ENCODE data around the gene SLAMF1.

The SLAMF1 gene

DNA sequence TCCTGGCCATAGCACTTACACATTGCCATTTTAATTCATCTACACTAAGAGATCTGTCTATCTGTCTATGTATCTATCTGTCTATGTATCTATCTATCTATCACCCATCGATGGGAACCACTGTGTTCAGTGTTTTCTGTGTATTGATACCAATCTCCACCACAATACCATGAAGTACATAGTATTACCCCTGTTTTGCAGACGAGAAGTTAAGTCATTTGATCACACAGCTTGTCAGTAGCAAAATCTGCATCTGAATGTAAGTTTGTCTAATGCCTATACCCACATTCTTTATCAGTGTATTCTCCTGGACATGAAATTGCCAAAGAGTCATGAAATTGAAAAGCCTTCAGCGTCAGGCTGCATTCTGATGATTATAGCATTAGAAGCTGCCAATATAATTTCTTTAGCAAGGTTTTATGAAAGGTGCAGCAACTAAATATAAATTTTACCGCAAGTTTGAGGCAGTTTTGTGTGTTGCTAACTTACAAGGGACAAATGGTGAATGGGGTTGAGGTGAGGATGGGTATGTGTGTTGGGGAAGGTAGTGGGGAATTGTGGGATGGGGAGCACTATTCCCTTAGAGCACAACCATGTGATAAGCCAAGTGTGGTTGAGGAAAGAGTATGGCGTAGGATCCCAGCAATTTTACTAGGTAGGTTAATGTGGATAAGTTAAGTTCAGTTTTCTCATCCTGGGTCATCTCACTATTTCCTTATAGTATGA is 24.2 kb downstream of the SLAMF1 start:
- H3K27me3 ChIP-seq (ENCODE audit: control insufficient read depth in 3 of 3, insufficient read depth in 3 of 3, low read depth in 1 of 3, low read length in 3 of 3): no peaks in the 10 kb centered on the region
- no peak overlapping the region for H3K14ac ChIP-seq (ENCODE audit: low read length)
- no peaks in the 10 kb centered on the region for H3K9me3 ChIP-seq (replicated peaks in 1 of 2; ENCODE audit: control insufficient read depth in 2 of 2, insufficient read depth in 1 of 2, low read depth in 1 of 2, low read length in 2 of 2)
- H2AK5ac ChIP-seq (ENCODE audit: low read depth, low read length): no peak overlapping the region
- no peak overlapping the region for H2BK5ac ChIP-seq (ENCODE audit: low read length)
- WGBS, 2 donors (ENCODE audit: extremely low coverage in 2 of 2, insufficient read length in 2 of 2, insufficient replicate concordance in 1 of 2): no CpG with 5 or more reads among the region's 5 CpGs
- H3K4me1 ChIP-seq (ENCODE audit: control insufficient read depth in 2 of 2, insufficient read depth in 1 of 2, low read depth in 1 of 2, low read length in 2 of 2): no peaks in the 10 kb centered on the region
- H4K91ac ChIP-seq (ENCODE audit: low read depth, low read length, poor library complexity): no peak overlapping the region
- H3K79me1 ChIP-seq (ENCODE audit: low read depth, low read length): no peaks in the 10 kb centered on the region
- no peak overlapping the region for H2BK15ac ChIP-seq (ENCODE audit: low read length)
- H3K9ac ChIP-seq (ENCODE audit: low read depth, low read length, poor library complexity): no peak overlapping the region
- no peak overlapping the region for H3K18ac ChIP-seq (ENCODE audit: low read length)
- DNase-seq (ENCODE audit: low spot score): no peak
- no peak overlapping the region for H4K8ac ChIP-seq (ENCODE audit: low read depth, low read length)
- H2AFZ ChIP-seq (ENCODE audit: low read length): no peak overlapping the region
- H3K4ac ChIP-seq (ENCODE audit: low read length): no peak overlapping the region
- H2BK120ac ChIP-seq (ENCODE audit: low read depth, low read length): no peak overlapping the region
- H3K36me3 ChIP-seq (replicated peaks in 1 of 2; ENCODE audit: control insufficient read depth in 2 of 2, insufficient read depth in 2 of 2, low read length in 2 of 2): no peaks in the 10 kb centered on the region
- no peak overlapping the region for H2BK12ac ChIP-seq (ENCODE audit: low read length)
- H3K27ac ChIP-seq (replicated peaks; ENCODE audit: low read length): no peak overlapping the region
- H3K4me3 ChIP-seq (ENCODE audit: low read length in 2 of 2): no peak overlapping the region
- H3K4me2 ChIP-seq (ENCODE audit: insufficient read depth, low read length, poor library complexity, severe bottlenecking): no peak overlapping the region
- H3K23ac ChIP-seq (ENCODE audit: low read depth, low read length, poor library complexity): no peak overlapping the region

- no CpG with 5 or more reads among the region's 8 CpGs for WGBS, 2 donors (ENCODE audit: extremely low coverage in 2 of 2, insufficient read length in 2 of 2, insufficient replicate concordance in 1 of 2)
- no peak overlapping the region for H4K91ac ChIP-seq (ENCODE audit: low read depth, low read length, poor library complexity)
- H2AK5ac ChIP-seq (ENCODE audit: low read depth, low read length): no peak overlapping the region
- no peak overlapping the region for H2BK15ac ChIP-seq (ENCODE audit: low read length)
- H3K14ac ChIP-seq (ENCODE audit: low read length): no peak overlapping the region
- H3K9ac ChIP-seq (ENCODE audit: low read depth, low read length, poor library complexity): no peak overlapping the region
- DNase-seq (ENCODE audit: low spot score): no peak
- H3K23ac ChIP-seq (ENCODE audit: low read depth, low read length, poor library complexity): no peak overlapping the region
- H3K4me3 ChIP-seq (ENCODE audit: low read length in 2 of 2): no peak overlapping the region
- H2AFZ ChIP-seq (ENCODE audit: low read length): no peak overlapping the region
- H3K18ac ChIP-seq (ENCODE audit: low read length): no peak overlapping the region
- no peak overlapping the region for H4K8ac ChIP-seq (ENCODE audit: low read depth, low read length)
- H3K4me2 ChIP-seq (ENCODE audit: insufficient read depth, low read length, poor library complexity, severe bottlenecking): no peak overlapping the region
- H2BK12ac ChIP-seq (ENCODE audit: low read length): no peak overlapping the region
- no peak overlapping the region for H3K27ac ChIP-seq (replicated peaks; ENCODE audit: low read length)
- no peak overlapping the region for H2BK5ac ChIP-seq (ENCODE audit: low read length)
- no peaks in the 10 kb centered on the region for H3K27me3 ChIP-seq (ENCODE audit: control insufficient read depth in 3 of 3, insufficient read depth in 3 of 3, low read depth in 1 of 3, low read length in 3 of 3)
- H3K4me1 ChIP-seq (ENCODE audit: control insufficient read depth in 2 of 2, insufficient read depth in 1 of 2, low read depth in 1 of 2, low read length in 2 of 2): no peaks in the 10 kb centered on the region
- H2BK120ac ChIP-seq (ENCODE audit: low read depth, low read length): no peak overlapping the region
- no peaks in the 10 kb centered on the region for H3K36me3 ChIP-seq (replicated peaks in 1 of 2; ENCODE audit: control insufficient read depth in 2 of 2, insufficient read depth in 2 of 2, low read length in 2 of 2)
- no peak overlapping the region for H3K4ac ChIP-seq (ENCODE audit: low read length)
- H3K79me1 ChIP-seq (ENCODE audit: low read depth, low read length): no peaks in the 10 kb centered on the region
- H3K9me3 ChIP-seq (replicated peaks in 1 of 2; ENCODE audit: control insufficient read depth in 2 of 2, insufficient read depth in 1 of 2, low read depth in 1 of 2, low read length in 2 of 2): no peaks in the 10 kb centered on the region
Observed at GRCh38 chr1:160621633-160622413, 25.0 kb downstream of the SLAMF1 start.

- Histone ChIP-seq H3K27ac (replicated peaks; ENCODE audit: low read length) (no peak overlapping the region), H3K36me3 (replicated peaks in 1 of 2; ENCODE audit: control insufficient read depth in 2 of 2, insufficient read depth in 2 of 2, low read length in 2 of 2) (no peaks in the 10 kb centered on the region), H3K4me2 (ENCODE audit: insufficient read depth, low read length, poor library complexity, severe bottlenecking) (no peak overlapping the region), H3K4me3 (ENCODE audit: low read length in 2 of 2) (no peak overlapping the region), H2BK120ac (ENCODE audit: low read depth, low read length) (no peak overlapping the region), H3K14ac (ENCODE audit: low read length) (no peak overlapping the region), H3K18ac (ENCODE audit: low read length) (no peak overlapping the region), H3K9me3 (replicated peaks in 1 of 2; ENCODE audit: control insufficient read depth in 2 of 2, insufficient read depth in 1 of 2, low read depth in 1 of 2, low read length in 2 of 2) (no peaks in the 10 kb centered on the region), H3K9ac (ENCODE audit: low read depth, low read length, poor library complexity) (no peak overlapping the region), H2AFZ (ENCODE audit: low read length) (no peak overlapping the region), H3K4ac (ENCODE audit: low read length) (no peak overlapping the region), H2AK5ac (ENCODE audit: low read depth, low read length) (no peak overlapping the region), H2BK5ac (ENCODE audit: low read length) (no peak overlapping the region), H2BK15ac (ENCODE audit: low read length) (no peak overlapping the region), H4K8ac (ENCODE audit: low read depth, low read length) (no peak overlapping the region), H3K27me3 (ENCODE audit: control insufficient read depth in 3 of 3, insufficient read depth in 3 of 3, low read depth in 1 of 3, low read length in 3 of 3) (no peaks in the 10 kb centered on the region), H4K91ac (ENCODE audit: low read depth, low read length, poor library complexity) (no peak overlapping the region), H3K23ac (ENCODE audit: low read depth, low read length, poor library complexity) (no peak overlapping the region), H2BK12ac (ENCODE audit: low read length) (no peak overlapping the region), H3K4me1 (ENCODE audit: control insufficient read depth in 2 of 2, insufficient read depth in 1 of 2, low read depth in 1 of 2, low read length in 2 of 2) (no peaks in the 10 kb centered on the region), H3K79me1 (ENCODE audit: low read depth, low read length) (no peaks in the 10 kb centered on the region)
- WGBS, 2 donors (ENCODE audit: extremely low coverage in 2 of 2, insufficient read length in 2 of 2, insufficient replicate concordance in 1 of 2): no CpG with 5 or more reads among the region's 5 CpGs
- DNase-seq (ENCODE audit: low spot score): no peak
Observed at GRCh38 chr1:160620942-160621632, 25.8 kb downstream of the SLAMF1 start.

- Histone ChIP-seq H3K4me2 (ENCODE audit: insufficient read depth, low read length, poor library complexity, severe bottlenecking) (no peak overlapping the region), H3K27ac (replicated peaks; ENCODE audit: low read length) (no peak overlapping the region), H3K4me1 (ENCODE audit: control insufficient read depth in 2 of 2, insufficient read depth in 1 of 2, low read depth in 1 of 2, low read length in 2 of 2) (no peaks in the 10 kb centered on the region), H4K8ac (ENCODE audit: low read depth, low read length) (no peak overlapping the region), H2AFZ (ENCODE audit: low read length) (peak overlapping the region; percentile 73), H3K18ac (ENCODE audit: low read length) (no peak overlapping the region), H3K36me3 (replicated peaks in 1 of 2; ENCODE audit: control insufficient read depth in 2 of 2, insufficient read depth in 2 of 2, low read length in 2 of 2) (no peaks in the 10 kb centered on the region), H3K27me3 (ENCODE audit: control insufficient read depth in 3 of 3, insufficient read depth in 3 of 3, low read depth in 1 of 3, low read length in 3 of 3) (no peaks in the 10 kb centered on the region), H3K23ac (ENCODE audit: low read depth, low read length, poor library complexity) (no peak overlapping the region), H4K91ac (ENCODE audit: low read depth, low read length, poor library complexity) (no peak overlapping the region), H3K14ac (ENCODE audit: low read length) (no peak overlapping the region), H3K9ac (ENCODE audit: low read depth, low read length, poor library complexity) (no peak overlapping the region), H2BK120ac (ENCODE audit: low read depth, low read length) (no peak overlapping the region), H2AK5ac (ENCODE audit: low read depth, low read length) (no peak overlapping the region), H3K4ac (ENCODE audit: low read length) (no peak overlapping the region), H3K4me3 (ENCODE audit: low read length in 2 of 2) (no peak overlapping the region), H2BK5ac (ENCODE audit: low read length) (no peak overlapping the region), H2BK15ac (ENCODE audit: low read length) (no peak overlapping the region), H2BK12ac (ENCODE audit: low read length) (no peak overlapping the region), H3K9me3 (replicated peaks in 1 of 2; ENCODE audit: control insufficient read depth in 2 of 2, insufficient read depth in 1 of 2, low read depth in 1 of 2, low read length in 2 of 2) (no peaks in the 10 kb centered on the region), H3K79me1 (ENCODE audit: low read depth, low read length) (no peaks in the 10 kb centered on the region)
- no CpG with 5 or more reads among the region's 4 CpGs for WGBS, 2 donors (ENCODE audit: extremely low coverage in 2 of 2, insufficient read length in 2 of 2, insufficient replicate concordance in 1 of 2)
- no peak for DNase-seq (ENCODE audit: low spot score)
Observed at GRCh38 chr1:160619742-160620277, 27.0 kb downstream of the SLAMF1 start.
